ENCODE measurements around the gene WDPCP.
"Not testable (repeated sequence)": the region's sequence is repeated elsewhere in the genome, so short reads cannot be mapped to it uniquely, and the experiment has no call there.

DNA sequence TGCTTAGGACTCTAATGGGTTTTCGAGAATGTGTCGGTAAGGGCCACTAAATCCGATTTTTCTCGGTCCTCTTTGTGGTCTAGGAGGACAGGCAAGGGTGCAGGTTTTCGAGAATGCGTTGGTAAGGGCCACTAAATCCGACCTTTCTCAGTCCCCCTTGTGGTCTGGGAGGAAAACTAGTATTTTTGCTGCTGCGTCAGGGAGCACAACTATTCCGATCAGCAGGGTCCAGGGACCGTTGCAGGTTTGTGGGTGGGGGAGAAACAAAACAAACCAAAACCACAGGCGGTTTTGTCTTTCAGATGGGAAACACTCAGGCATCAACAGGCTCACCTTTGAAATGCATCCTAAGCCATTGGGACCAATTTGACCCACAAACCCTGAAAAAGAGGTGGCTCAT is 264.6 kb downstream of the WDPCP start:
- not testable (repeated sequence) for TF ChIP-seq YY1 (IDR thresholded peaks at IDR 0.05; ENCODE audit: insufficient read depth, insufficient read length); ZNF274 (IDR thresholded peaks at IDR 0.05; ENCODE audit: low read depth, low read length); SUZ12 (IDR thresholded peaks at IDR 0.05; ENCODE audit: extremely low read depth, insufficient read depth, insufficient read length)
